H9 (cell line): ENCODE measurements around the gene SSUH2. TPM values are rescaled to one million over a fixed set of nuclear protein-coding genes. Genes with fewer than 3 reads are reported as not detected.

Experiments used
- DNase-seq: peaks from one replicate; pipeline ENCODE4 v3.0.0-alpha.2; 2017
- H2AFZ ChIP-seq: one replicate; pipeline ENCODE4 v1.6.1; 2013; ENCODE audit warnings: mild to moderate bottlenecking, low read length, control low read depth, moderate library complexity
- H2AK5ac ChIP-seq: 2 replicates; pipeline ENCODE4 v1.6.1; 2013; ENCODE audit warnings: low read length, control low read depth, mixed read lengths; ENCODE audit not compliant: insufficient read length
- H2BK120ac ChIP-seq: one replicate; pipeline ENCODE4 v1.6.1; 2013; ENCODE audit warnings: low read depth, mild to moderate bottlenecking, low read length, control low read depth, inconsistent platforms; ENCODE audit not compliant: poor library complexity, severe bottlenecking
- H2BK12ac ChIP-seq: 2 replicates; pipeline ENCODE4 v1.6.1; 2013; ENCODE audit warnings: low read length, control low read depth, mixed read lengths, low read depth; ENCODE audit not compliant: insufficient read length
- H2BK15ac ChIP-seq: 2 replicates; pipeline ENCODE4 v1.6.1; 2013; ENCODE audit warnings: low read depth, low read length, control low read depth
- H2BK20ac ChIP-seq: one replicate; pipeline ENCODE4 v1.6.1; 2013; ENCODE audit warnings: low read depth, mild to moderate bottlenecking, low read length, control low read depth, inconsistent platforms; ENCODE audit not compliant: poor library complexity, severe bottlenecking
- H2BK5ac ChIP-seq: 2 replicates; pipeline ENCODE4 v1.6.1; 2013; ENCODE audit warnings: low read length, control low read depth, mixed read lengths; ENCODE audit not compliant: insufficient read length
- H3K14ac ChIP-seq: 2 replicates; pipeline ENCODE4 v1.6.1; 2013; ENCODE audit warnings: low read length, control low read depth; ENCODE audit not compliant: insufficient read depth
- H3K18ac ChIP-seq: 2 replicates; pipeline ENCODE4 v1.6.1; 2013; ENCODE audit warnings: low read depth, mild to moderate bottlenecking, mixed read lengths, low read length, control low read depth; ENCODE audit not compliant: insufficient read length
- H3K23ac ChIP-seq: 2 replicates; pipeline ENCODE4 v1.6.1; 2013; ENCODE audit warnings: low read length, control low read depth, mixed read lengths, low read depth; ENCODE audit not compliant: insufficient read length
- H3K23me2 ChIP-seq: 2 replicates; pipeline ENCODE4 v1.6.1; 2013; ENCODE audit warnings: low read depth, mild to moderate bottlenecking, mixed read lengths, low read length, control low read depth; ENCODE audit not compliant: insufficient read length, poor library complexity, severe bottlenecking
- H3K27ac ChIP-seq: 2 replicates; pipeline ENCODE4 v1.5.1; 2013; ENCODE audit warnings: low read length, control low read depth, mixed read lengths, low read depth; ENCODE audit not compliant: insufficient read length
- H3K27me3 ChIP-seq: 2 replicates; pipeline ENCODE4 v1.6.1; 2013; ENCODE audit warnings: low read length, control low read depth, inconsistent platforms; ENCODE audit not compliant: insufficient read depth
- H3K4ac ChIP-seq: 2 replicates; pipeline ENCODE4 v1.6.1; 2013; ENCODE audit warnings: low read depth, mild to moderate bottlenecking, control low read depth, inconsistent platforms, low read length, moderate library complexity
- H3K4me1 ChIP-seq: 2 replicates; pipeline ENCODE4 v1.6.1; 2013; ENCODE audit warnings: low read length, control low read depth, inconsistent platforms; ENCODE audit not compliant: insufficient read depth
- H3K4me2 ChIP-seq: 2 replicates; pipeline ENCODE4 v1.6.1; 2013; ENCODE audit warnings: low read length, control low read depth, mixed read lengths; ENCODE audit not compliant: insufficient read length, insufficient read depth
- H3K56ac ChIP-seq: 2 replicates; pipeline ENCODE4 v1.6.1; 2013; ENCODE audit warnings: low read depth, mild to moderate bottlenecking, mixed read lengths, low read length, control low read depth; ENCODE audit not compliant: insufficient read length
- H3K79me1 ChIP-seq: 2 replicates; pipeline ENCODE4 v1.6.1; 2013; ENCODE audit warnings: low read depth, mild to moderate bottlenecking, moderate library complexity, low read length, control low read depth, inconsistent platforms; ENCODE audit not compliant: insufficient read depth, poor library complexity, severe bottlenecking
- H3K79me2 ChIP-seq: 2 replicates; pipeline ENCODE4 v1.6.1; 2013; ENCODE audit warnings: low read length, control low read depth, inconsistent platforms; ENCODE audit not compliant: insufficient read depth
- H3K9ac ChIP-seq: 2 replicates; pipeline ENCODE4 v1.6.1; 2013; ENCODE audit warnings: low read length, control low read depth, mixed read lengths; ENCODE audit not compliant: insufficient read length; ENCODE audit errors: extremely low read depth
- H3K9me3 ChIP-seq: one replicate; pipeline ENCODE4 v1.6.1; 2013; ENCODE audit warnings: low read depth, low read length, inconsistent platforms; ENCODE audit not compliant: control insufficient read depth
- H3T11ph ChIP-seq: one replicate; pipeline ENCODE4 v1.6.1; 2013; ENCODE audit warnings: mild to moderate bottlenecking, low read length, control low read depth, inconsistent platforms
- H4K20me1 ChIP-seq: one replicate; pipeline ENCODE4 v1.6.1; 2013; ENCODE audit not compliant: control insufficient read depth, insufficient read length, insufficient read depth
- H4K5ac ChIP-seq: 2 replicates; pipeline ENCODE4 v1.6.1; 2013; ENCODE audit warnings: low read depth, mild to moderate bottlenecking, mixed read lengths, low read length, control low read depth; ENCODE audit not compliant: insufficient read length
- H4K8ac ChIP-seq: replicated peaks from 2 replicates; pipeline ENCODE4 v1.6.1; 2013; ENCODE audit warnings: low read length, control low read depth, mixed read lengths, low read depth; ENCODE audit not compliant: insufficient read length
- H4K91ac ChIP-seq: 2 replicates; pipeline ENCODE4 v1.6.1; 2013; ENCODE audit warnings: low read depth, mild to moderate bottlenecking, moderate library complexity, mixed read lengths, low read length, control low read depth; ENCODE audit not compliant: insufficient read length
- H3K27ac Mint-ChIP-seq, 3 experiments: 2 replicates in 2 of 3; 3 replicates in 1 of 3; pipeline ENCODE4 v1.8.0; 2020 to 2021; ENCODE audit warnings: mixed read lengths in 3 of 3, mild to moderate bottlenecking in 1 of 3, moderate library complexity in 1 of 3
- H3K27me3 Mint-ChIP-seq: 2 replicates; pipeline ENCODE4 v1.8.0; 2021; ENCODE audit warnings: low read depth, mild to moderate bottlenecking, moderate library complexity, mixed read lengths
- H3K36me3 Mint-ChIP-seq, 3 experiments: 2 replicates in 2 of 3; 3 replicates in 1 of 3; pipeline ENCODE4 v1.8.0; 2020 to 2021; ENCODE audit warnings: low read depth in 3 of 3, mixed read lengths in 3 of 3; ENCODE audit not compliant: insufficient read depth in 1 of 3
- H3K4me1 Mint-ChIP-seq, 2 experiments: 2 replicates each; pipeline ENCODE4 v1.8.0; 2020; ENCODE audit warnings: mixed read lengths in 2 of 2
- H3K4me3 Mint-ChIP-seq, 2 experiments: 2 replicates in 1 of 2; 3 replicates in 1 of 2; pipeline ENCODE4 v1.8.0; 2020 to 2021; ENCODE audit warnings: mild to moderate bottlenecking in 2 of 2, mixed read lengths in 2 of 2, moderate library complexity in 1 of 2
- H3K9me3 Mint-ChIP-seq, 2 experiments: 2 replicates in 1 of 2; 3 replicates in 1 of 2; pipeline ENCODE4 v1.8.0; 2020; ENCODE audit warnings: mild to moderate bottlenecking in 2 of 2, mixed read lengths in 2 of 2, moderate library complexity in 1 of 2
- CTCF ChIP-seq: fragments of 200-600 bp; sonication (generic); conservative IDR thresholded peaks from 3 replicates; pipeline ENCODE4 v1.8.0; 2021; ENCODE audit warnings: antibody characterized with exemption, mild to moderate bottlenecking
- WGBS: extraction: QIAGEN DNeasy Blood & Tissue Kit; methylation state at CpG from one replicate; pipeline ENCODE4 v1.1.7; 2013; ENCODE audit warnings: missing lambda C conversion rate, low lambda C conversion rate, mixed read lengths; ENCODE audit not compliant: insufficient read length; ENCODE audit errors: extremely low coverage; 5-methylcytosine and 5-hydroxymethylcytosine counted together
- total RNA-seq: library from RNA; stranded (reverse); gene quantifications from 2 replicates; pipeline ENCODE4 v1.2.1, GENCODE V29; 2021

SSUH2 gene
- total RNA-seq, 1 experiment from 2014 or later = 0.61 TPM

GRCh38 chr3:8648909-8649741, 4.5 kb upstream of the SSUH2 start:
- no peak overlapping the region for H3K4me3 Mint-ChIP-seq
- H3K27me3 Mint-ChIP-seq = peaks cover 37% of the 10 kb centered on the region
- no peak overlapping the region for H2AK5ac ChIP-seq
- H3K4me1 ChIP-seq = no peaks in the 10 kb centered on the region
- no peak overlapping the region; the same call in 1 of the 2 replicates for H3K14ac ChIP-seq
- no peak overlapping the region for H3K4me2 ChIP-seq
- no peak overlapping the region for H3K23ac ChIP-seq
- no peaks in the 10 kb centered on the region for H3K27me3 ChIP-seq
- H3K18ac ChIP-seq = no peak overlapping the region
- H3K27ac ChIP-seq = no peak overlapping the region
- H3K56ac ChIP-seq = no peak overlapping the region
- H3K4me1 Mint-ChIP-seq = no peaks in the 10 kb centered on the region
- H4K20me1 ChIP-seq = no peaks in the 10 kb centered on the region
- H2BK5ac ChIP-seq = no peak overlapping the region
- no peak overlapping the region for H2BK20ac ChIP-seq
- H3K27ac Mint-ChIP-seq = no peak overlapping the region
- no peak overlapping the region for H2BK120ac ChIP-seq
- no peak overlapping the region for H3K9ac ChIP-seq
- H3K9me3 Mint-ChIP-seq = peaks cover 0 to 1% of the 10 kb centered on the region in 2 experiments; a peak in 2 of 5 replicates
- H3K23me2 ChIP-seq = no peaks in the 10 kb centered on the region
- no CpG with 5 or more reads among the region's 11 CpGs for WGBS
- H2AFZ ChIP-seq = no peak overlapping the region
- no peaks in the 10 kb centered on the region for H3K79me1 ChIP-seq
- H3K36me3 Mint-ChIP-seq = 0 out of 7 replicates have a peak, but pooled peaks cover 0 to 1% (median 0%) of the 10 kb centered on the region in 3 experiments
- no peak overlapping the region for H3K4ac ChIP-seq
- no peaks in the 10 kb centered on the region for H3K79me2 ChIP-seq
- no peak for TF ChIP-seq CTCF
- H4K91ac ChIP-seq = no peak overlapping the region
- H2BK12ac ChIP-seq = no peak overlapping the region
- no peak overlapping the region for H4K5ac ChIP-seq
- H3T11ph ChIP-seq = no peak overlapping the region
- no peak for DNase-seq
- H4K8ac ChIP-seq = no peak overlapping the region
- no peaks in the 10 kb centered on the region for H3K9me3 ChIP-seq
- no peak overlapping the region for H2BK15ac ChIP-seq
